NCI-H460 (cell line): ENCODE measurements around the gene RRP15. TPM values are rescaled to one million over a fixed set of nuclear protein-coding genes. Genes with fewer than 3 reads are reported as not detected.

ENCODE experiments used
- DNase-seq: peaks from one replicate; pipeline ENCODE4 v3.0.0-alpha.2; 2016; ENCODE audit warnings: low read depth; ENCODE audit errors: extremely low read depth
- polyA plus RNA-seq: library from polyadenylated mRNA; depleted of rRNA; stranded (reverse); fragments of >200 nt; gene quantifications from 2 replicates; pipeline ENCODE4 v1.2.3, GENCODE V29; 2014; cell fraction: nucleus; rRNA removed
- total RNA-seq: library from RNA; depleted of rRNA; stranded (reverse); fragments of >200 nt; shearing (Covaris generic); gene quantifications from 2 replicates; pipeline ENCODE4 v1.2.3, GENCODE V29; 2014; rRNA removed

Gene RRP15, protein sequence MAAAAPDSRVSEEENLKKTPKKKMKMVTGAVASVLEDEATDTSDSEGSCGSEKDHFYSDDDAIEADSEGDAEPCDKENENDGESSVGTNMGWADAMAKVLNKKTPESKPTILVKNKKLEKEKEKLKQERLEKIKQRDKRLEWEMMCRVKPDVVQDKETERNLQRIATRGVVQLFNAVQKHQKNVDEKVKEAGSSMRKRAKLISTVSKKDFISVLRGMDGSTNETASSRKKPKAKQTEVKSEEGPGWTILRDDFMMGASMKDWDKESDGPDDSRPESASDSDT
- total RNA-seq: 15.6 and 19.4 TPM in 2 replicates
- polyA plus RNA-seq: 7.2 and 9.1 TPM in 2 replicates

DNA sequence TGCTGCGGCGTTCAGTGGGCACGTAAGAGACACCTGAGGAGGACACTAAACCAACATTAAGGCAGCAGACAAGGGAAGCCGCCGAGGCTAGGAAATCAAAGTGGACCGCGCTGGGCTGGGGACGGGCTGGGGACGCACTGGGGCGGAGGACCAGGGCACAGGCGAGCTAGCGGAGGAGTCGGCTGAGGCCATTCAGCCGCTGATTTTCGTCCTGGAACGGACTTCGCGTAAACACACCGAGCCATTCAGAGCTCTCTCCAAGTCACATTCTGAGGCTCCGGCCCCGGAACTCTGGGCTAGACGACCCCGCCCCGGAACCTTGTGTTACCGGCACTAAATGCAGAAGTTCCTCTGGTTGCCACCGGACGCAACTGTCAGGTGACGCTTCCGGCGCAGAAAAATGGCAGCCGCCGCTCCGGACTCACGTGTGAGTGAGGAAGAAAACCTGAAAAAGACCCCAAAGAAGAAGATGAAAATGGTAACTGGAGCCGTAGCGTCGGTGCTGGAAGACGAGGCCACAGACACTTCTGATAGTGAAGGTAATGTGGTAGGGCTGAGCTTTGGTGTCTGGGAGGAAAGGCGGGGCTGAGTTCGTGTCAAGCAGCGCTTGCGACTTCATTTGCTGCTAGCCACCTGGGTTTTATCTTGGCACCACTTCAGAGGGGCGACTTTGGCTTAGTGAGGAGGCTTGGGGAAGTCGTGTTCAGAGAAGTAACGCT, at the start of gene RRP15:
Gene RRP15, plus strand, starts transcription at position 377 of the 719 bp plus-strand sequence. Its CDS starts 24 bp downstream, at position 401.
- peak; percentile 92 for DNase-seq

DNA sequence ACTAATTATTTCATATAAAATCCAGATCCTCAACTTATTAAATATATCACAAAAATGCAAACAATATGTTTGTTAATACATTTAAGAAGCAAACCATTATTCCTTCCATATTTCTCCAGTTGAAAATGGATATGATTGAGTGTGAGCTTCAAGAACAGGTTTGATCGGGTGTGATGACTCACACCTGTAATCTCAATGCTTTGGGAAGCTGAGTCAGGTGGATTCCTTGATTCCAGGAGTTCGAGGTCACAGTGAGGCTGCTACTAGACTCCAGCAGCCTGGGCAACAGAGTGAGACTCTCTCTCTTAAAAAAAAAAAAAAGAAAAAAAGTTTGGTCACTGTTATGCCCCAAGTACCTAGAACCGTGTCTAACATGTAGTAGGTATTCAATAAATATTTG, 42.9 kb upstream of the RRP15 start:
- no peak for DNase-seq

DNA sequence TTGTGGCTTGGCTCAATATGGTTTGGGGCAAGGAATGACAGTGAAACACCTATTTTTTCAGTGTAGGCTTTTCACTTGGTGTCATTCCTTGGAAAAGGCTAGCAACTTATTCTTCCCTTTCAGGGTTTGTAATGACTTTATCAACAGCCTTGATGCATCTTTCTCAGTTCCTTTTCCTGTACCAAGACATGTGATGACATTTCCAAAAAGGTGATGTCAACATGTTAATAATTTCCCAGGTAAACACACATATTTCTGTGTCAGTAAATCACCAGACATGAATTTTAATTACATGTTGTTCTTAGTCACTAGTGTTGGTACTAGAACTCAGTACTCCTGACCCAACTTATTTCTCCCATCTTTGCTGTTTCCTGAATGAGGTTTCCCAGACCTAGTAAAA, 37.8 kb upstream of the RRP15 start:
- DNase-seq: no peak

DNA sequence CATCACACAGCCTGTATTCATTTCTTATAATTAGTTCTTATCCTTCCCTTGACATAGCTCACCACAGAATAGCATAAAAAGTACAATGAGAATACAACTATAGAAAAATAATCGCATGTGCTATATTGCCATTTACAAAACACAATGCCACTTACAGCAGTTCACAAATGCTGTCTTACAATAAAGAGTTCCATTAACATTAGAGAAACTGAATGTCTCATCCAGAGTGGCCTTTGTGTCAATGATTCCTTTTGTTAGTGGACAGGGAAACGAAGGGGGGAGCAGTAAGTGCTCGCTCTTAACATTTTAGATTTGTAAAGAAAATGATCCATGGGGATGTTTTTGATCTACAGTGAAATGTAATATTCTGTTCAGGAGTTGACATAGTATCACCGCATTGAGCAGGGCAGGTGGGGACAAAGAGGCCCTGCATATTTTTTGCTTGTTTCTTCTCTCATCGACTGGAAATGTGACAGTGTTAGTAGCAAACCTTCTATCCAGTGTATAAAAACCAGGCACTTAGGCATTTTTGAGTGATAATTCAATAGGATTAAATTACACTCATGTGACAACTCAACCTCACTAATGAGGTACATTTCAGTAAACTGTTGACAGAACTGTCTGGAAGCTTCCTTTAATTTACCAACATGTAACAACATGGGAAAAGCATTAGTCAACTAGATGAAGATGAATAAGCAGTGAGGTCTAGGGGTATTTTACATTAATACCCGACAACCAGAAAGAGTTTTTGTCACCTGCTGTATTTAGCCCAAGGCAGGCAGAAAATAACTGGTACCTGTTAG, 35.6 kb upstream of the RRP15 start:
- DNase-seq: no peak

DNA sequence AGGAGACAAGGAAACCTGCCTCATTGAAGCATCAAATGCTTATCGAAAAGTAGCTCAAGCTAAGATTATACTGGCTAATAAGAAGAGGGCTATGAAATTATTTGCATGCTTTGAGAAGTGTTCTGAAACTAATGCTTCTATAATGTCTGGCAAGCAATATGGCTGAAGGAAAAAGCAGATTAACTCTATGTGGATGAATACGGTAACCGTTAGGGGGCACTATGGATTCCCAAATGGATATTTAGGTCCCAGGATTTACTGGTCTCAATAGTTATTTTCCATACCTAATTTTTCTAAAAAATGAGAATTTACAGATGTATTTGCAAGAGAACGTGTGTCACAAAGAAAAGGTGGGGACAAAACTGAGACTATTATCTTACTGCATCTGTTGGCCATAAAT, 34.6 kb upstream of the RRP15 start:
- DNase-seq: peak; percentile 12

DNA sequence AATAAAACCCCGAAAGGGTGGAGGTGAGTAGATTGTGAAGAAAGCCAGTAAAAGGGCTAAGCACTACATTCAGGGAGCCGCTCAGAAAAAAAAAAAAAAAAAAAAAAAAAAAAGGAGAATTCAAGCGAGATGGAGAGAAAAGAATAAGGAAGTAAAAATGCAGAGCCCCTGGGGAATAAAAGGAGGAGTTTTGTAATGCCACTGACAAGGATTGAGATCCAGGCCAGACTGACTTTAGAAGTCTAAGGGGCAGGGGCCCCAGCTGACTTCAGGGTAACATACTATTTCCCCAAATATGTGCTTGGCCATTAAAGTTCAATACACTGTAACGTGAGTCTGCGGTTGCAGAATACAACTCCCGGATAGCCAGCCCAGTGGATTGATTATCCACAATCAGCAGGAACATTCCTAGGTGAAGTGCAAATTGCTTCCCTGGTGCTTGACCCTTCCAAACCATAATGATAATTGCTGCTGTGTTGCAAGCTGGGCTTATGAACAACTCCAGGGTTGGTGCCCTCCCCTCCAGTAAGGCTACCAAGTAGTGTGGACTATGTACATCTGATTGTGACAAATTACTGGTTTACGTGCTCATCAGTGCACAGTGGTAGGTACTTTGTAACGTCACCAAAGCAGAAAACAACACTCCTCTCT, 30.7 kb upstream of the RRP15 start:
- no peak for DNase-seq

DNA sequence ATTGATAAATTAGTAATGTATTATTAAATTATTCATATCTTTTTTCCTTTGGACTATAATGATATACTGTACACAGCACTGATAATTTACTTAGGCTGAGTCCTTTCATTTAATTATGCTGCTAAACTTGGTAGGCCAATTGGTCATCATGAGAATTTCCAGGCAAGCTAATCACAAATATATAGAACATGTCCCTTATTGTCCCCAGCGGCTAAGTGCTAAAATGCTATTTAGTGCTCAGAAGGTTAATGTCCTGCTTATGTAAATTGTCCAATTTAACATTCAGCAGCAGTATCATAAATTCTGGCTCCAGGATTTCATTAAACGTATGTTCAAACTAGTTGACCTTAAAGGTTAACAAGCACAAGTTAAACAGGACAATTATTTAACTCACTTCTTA, 30.0 kb upstream of the RRP15 start:
- DNase-seq: no peak

DNA sequence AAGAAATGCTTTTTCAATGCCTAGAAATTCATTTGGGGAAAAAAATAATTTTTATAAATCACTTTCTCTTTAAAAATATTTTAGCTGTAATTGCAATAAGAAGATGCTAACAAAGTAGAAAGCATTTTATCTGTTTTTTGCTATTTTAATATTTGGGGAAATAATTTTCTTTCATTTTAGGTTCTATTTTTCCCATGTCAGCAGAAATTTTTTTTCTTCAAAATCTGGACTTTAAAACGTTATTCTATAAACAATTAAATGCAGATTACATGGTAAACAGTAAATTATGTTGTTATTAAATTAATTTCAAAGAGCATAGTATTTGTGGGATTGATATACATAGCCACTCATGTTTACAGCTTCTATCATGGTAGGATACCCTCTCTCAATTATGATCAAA, 27.7 kb upstream of the RRP15 start:
- DNase-seq: no peak

DNA sequence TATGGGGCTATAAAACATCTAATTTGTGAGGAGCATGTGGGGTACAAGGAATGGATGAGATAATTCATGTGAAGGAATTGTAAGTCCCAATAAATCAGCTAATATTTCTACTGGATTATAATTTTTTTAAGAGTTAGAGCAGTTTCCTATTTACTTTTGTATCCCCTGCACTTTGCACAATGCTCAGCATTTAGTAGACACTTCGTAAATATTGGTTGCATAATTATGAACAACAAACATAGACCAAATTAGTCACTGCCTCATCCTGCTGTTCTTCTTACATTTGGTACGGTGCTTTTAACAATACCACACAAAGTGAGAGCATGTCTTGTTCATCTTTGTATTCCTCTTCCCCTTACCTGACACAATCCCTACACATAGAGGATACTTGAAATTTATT, 27.1 kb upstream of the RRP15 start:
- no peak for DNase-seq

DNA sequence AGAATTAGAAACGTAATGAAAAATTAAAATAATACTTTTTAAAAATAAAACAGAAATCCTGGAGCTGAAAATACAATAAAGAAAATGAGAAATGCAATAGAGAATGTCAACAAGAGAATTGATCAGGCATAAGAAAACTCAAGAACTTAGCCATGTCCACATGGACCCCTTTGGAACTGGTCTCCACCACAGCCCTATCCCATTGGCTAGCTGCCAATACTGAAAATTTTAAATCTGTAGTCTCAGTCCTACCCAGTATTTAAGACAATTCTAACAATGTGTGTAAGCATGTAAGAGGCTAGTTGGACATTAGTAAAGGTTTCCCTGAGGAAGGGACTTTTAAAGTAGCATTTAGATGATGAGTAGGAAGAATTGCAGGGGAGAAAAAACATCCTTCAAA, 25.8 kb upstream of the RRP15 start:
- DNase-seq: no peak

DNA sequence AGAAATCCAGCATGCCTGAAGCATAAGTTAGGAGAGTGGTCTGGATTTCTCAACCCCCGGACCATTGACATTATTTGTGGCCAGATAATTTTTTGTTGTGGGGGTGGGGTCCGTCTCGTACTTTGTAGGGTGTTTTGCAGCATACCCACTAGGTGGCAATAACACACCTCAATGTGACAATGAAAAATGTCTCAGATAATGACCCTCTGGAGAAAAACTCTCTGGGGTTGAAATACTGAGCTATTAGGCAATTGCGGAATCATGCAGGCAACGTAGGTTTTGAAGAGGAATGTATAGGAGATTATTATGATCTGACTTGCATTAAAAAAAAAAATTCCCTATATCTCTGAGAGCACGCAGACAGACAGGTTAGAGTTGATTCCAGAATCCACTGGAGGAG, 25.3 kb upstream of the RRP15 start:
- peak; percentile 49 for DNase-seq

DNA sequence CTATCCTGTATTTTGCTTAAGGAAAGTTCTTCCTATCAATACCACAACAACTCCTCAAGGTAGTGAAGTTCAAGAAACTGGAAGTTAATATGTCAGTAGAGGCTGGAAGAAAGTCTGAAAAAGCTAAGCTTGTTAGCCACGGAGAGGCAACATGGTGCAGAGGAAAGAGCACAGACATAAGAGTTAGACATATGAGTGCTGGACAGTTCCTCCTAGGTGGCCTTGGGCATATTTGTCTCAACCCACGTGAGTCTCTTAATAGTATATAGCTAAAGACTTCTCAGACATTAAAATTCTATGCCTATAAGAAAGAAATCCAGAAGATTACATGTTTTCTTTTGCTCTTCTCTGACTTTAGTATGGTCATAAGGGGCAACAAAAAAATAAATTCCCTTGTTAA, 22.8 kb upstream of the RRP15 start:
- no peak for DNase-seq

DNA sequence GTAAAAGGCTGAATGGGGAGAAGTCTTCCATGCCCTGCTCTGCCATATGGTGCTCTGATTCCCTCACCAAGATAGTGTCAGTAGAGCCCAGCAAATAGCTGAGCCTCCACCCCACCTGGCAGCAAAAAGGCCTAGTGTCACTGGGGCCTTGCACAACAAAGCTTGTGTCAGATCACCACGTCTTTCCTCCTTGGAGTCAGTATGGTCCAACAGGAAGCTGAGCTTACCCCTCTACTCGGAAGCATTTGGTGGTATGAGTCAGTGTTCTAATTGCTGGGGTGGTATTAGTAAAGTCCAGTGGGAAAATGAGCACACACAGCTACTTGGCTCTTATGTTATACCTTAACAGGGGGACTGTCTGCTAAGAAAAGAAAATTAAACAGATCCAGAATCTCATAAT, 18.7 kb upstream of the RRP15 start:
- no peak for DNase-seq

DNA sequence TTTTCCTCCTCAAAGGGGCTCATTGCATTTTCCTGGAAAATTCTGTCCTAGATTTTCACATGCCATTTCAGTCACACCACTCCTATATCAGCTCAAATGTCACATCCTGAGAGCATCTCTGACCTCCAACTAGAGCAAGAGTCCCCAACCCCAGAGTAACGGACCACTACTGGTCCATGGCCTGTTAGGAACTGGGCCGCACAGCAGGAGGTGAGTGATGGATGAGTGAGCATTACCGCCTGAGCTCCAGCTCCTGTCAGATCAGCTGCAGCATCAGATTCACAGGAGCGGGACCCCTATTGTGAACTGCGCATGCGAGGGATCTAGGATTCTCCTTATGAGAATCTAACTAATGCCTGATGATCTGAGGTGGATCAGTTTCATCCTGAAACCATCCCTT, 12.7 kb upstream of the RRP15 start:
- DNase-seq: no peak

DNA sequence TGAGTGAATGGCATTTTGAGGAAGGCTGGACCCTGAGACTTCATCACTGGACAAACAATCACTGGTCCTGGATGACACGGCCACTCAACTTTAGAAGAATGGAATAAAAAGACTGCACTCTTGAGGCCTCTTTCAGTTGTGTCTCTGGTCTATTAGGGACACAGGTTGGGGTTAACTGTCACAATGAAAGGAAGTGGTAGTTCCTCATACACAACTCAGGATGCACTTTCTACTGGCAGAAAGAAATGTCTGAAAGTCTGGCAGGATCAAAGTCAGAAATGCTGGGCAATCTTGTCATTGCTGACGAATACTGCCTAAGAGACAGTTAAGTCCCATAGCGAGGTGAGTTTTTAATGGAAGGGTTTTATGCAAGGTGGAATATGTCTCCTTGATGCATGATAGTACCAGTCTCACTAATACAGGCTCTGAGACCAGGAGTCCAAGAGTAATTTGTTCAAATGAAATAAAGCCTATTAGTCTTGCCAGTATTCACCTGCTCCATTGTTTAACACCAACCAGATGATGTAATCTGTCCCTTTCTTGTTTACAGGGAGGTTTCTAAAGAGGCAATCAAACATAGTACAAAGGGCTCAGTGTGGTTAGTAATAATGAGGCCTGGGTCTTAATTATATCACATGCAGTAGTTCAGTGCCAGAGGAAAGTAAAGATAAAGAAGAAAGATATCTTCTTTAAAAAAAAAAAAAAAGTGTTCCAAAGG, 11.2 kb upstream of the RRP15 start:
- no peak for DNase-seq

DNA sequence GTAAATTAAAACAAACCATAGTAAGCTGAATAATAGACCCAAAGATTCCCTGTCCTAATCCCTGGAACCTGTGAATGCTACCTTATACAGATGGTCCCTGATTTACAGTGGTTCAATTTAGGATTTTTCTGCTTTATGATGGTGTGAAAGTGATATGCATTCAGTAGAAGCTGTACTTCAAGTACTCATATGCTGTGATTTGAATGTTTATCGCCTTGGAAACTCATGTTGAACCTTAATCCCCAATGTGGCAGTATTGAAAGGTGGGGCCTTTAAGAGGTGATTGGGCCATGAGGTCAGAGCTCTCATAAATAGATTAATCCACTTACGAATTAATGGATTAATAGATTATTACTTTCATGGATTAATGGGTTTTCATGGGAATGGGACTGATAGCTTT, 10.6 kb upstream of the RRP15 start:
- DNase-seq: no peak

DNA sequence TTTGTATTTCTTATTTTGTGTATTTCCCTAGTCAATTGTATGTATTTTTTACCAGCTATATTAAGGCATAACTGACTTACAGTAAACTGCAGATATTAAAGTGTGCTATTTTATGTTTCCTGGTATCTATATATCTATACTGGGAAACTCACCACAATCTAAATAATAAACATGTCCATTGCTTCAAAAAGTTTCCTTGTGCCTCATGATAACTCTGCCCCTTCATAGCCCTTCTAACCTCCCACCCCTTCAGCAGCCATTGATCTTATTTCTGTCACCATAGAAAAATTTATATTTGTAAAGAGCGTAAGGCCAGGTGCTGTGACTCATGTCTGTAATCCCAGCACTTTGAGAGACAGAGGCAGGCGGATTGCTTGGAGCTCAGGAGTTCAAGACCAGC, 9.3 kb upstream of the RRP15 start:
- DNase-seq: no peak

DNA sequence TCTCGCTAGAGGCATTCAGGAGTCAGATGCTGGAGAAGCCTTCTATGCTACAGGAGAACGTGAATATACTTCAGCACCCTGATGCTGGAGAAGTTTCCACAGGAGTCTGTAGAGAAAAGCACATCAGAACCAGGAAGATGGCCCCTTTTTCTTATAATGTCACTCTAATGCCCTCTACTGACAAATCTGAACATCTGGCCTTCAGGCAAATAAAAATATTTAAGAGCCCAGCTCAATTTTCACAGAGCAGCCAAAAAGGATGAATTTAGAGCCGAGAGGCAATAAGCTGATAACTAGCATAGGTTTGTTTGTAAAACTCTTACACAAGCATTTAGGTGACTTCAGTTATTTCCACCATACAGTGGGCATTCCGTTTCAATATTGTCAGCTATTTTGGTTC, 3.8 kb upstream of the RRP15 start:
- DNase-seq: no peak

DNA sequence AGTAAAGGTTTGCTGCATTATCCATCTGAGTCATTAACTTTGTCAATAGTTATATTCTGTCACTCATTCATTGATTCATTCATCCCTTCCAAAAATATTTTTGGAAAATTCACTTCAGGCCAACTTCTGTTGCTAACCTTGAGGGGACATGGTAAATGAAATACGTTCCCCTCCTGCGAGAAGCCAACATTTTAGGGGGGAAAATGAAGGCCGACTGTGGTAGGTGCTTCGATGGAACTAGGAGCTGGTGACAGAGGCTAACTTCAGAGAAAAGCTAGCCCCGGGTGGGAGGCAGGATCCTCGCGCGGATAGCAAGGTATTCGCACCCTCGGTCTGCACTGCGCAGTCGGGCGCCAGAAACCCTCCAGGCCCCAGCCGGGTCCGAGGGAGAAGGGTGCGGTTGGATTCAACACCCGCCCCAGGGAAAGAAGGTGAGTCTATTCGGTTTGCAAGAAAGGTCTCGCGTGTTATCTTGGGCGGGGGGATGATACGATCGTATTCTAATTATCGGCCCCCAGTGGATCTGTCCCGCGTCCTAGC, 646 bp upstream of the RRP15 start:
- no peak for DNase-seq

DNA sequence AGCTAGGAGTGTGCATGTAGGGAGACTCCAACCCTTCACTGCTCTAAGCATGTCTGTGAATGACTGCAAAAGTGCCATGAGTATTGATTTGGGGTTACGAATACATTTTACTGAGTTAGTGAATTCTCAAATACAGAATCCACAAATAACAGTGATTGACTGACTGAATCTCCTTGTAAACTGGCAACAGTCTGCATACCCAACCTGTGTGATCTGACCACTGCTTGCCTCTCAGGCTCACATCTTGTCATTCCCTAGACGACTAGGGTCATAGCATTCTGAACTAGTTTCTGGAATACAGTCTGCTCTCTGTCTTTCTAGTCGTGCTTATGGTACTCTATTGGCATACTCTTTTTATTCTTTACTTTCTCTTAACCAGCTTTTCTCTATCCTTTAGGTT, 7.4 kb downstream of the RRP15 start:
- DNase-seq: no peak
